K562 (cell line): ENCODE measurements around the gene HDGFL2. TPM values are rescaled to one million over a fixed set of nuclear protein-coding genes. Genes with fewer than 3 reads are reported as not detected.

ENCODE experiments used
- GABPA ChIP-seq: fragments of 200-800 bp; sonication (Bioruptor generic); conservative IDR thresholded peaks from 2 replicates; pipeline ENCODE4 v1.6.1; 2016; ENCODE audit warnings: low read depth, missing genetic modification characterization, missing compliant biosample characterization
- MLLT1 ChIP-seq, 2 experiments: fragments of 450-650 bp; IDR thresholded peaks; 2 replicates each; pipeline ENCODE4 v1.6.1; 2016
- NCOA2 ChIP-seq, 2 experiments: fragments of 450-650 bp; IDR thresholded peaks; 2 replicates each; pipeline ENCODE4 v1.6.1; 2018; ENCODE audit warnings: mild to moderate bottlenecking in 2 of 2, moderate library complexity in 1 of 2; ENCODE audit not compliant: partially characterized antibody in 2 of 2
- NEUROD1 ChIP-seq: fragments of 150-350 bp; IDR thresholded peaks from 2 replicates; pipeline ENCODE4 v1.6.1; 2014; ENCODE audit warnings: borderline replicate concordance, low read length, low read depth; ENCODE audit not compliant: partially characterized antibody
- PML ChIP-seq: IDR thresholded peaks from 2 replicates; pipeline ENCODE4 v1.6.1; 2012; ENCODE audit warnings: low read length, inconsistent platforms
- POLR2A ChIP-seq: fragments of 450-650 bp; conservative IDR thresholded peaks from 2 replicates; pipeline ENCODE4 v1.6.1; 2016
- POLR2H ChIP-seq: IDR thresholded peaks from 2 replicates; pipeline ENCODE4 v1.6.1; 2016; ENCODE audit warnings: missing genetic modification characterization, low read depth, mild to moderate bottlenecking, control low read depth, missing compliant biosample characterization, moderate library complexity
- RBBP5 ChIP-seq: fragments of 200-600 bp; sonication (generic); IDR thresholded peaks from 2 replicates; pipeline ENCODE4 v1.6.1; 2012; ENCODE audit warnings: borderline replicate concordance, mild to moderate bottlenecking, low read length, control low read depth, inconsistent platforms; ENCODE audit not compliant: insufficient read depth, poor library complexity, severe bottlenecking
- RBFOX2 ChIP-seq: fragments of 200-400 bp; formaldehyde crosslinking; IDR thresholded peaks from 2 replicates; pipeline ENCODE4 v1.6.1; 2017; ENCODE audit warnings: low read depth, mild to moderate bottlenecking, low read length, moderate library complexity
- RBM25 ChIP-seq: fragments of 200-400 bp; formaldehyde crosslinking; IDR thresholded peaks from 2 replicates; pipeline ENCODE4 v1.6.1; 2018; ENCODE audit warnings: low read length, low read depth, moderate library complexity; ENCODE audit not compliant: severe bottlenecking
- RCOR1 ChIP-seq, 2 experiments: IDR thresholded peaks; 2 replicates each; pipeline ENCODE4 v1.6.1; 2012; ENCODE audit warnings: low read depth in 2 of 2, low read length in 2 of 2, borderline replicate concordance in 1 of 2, improper control_type of control experiment in 1 of 2
- SP2 ChIP-seq: IDR thresholded peaks from 2 replicates; pipeline ENCODE4 v1.6.1; 2011; ENCODE audit warnings: mild to moderate bottlenecking, low read depth, low read length, moderate library complexity; ENCODE audit not compliant: poor library complexity, severe bottlenecking; ENCODE audit errors: extremely low read depth
- SUPT5H ChIP-seq: fragments of 450-650 bp; IDR thresholded peaks from 2 replicates; pipeline ENCODE4 v1.6.1; 2016
- TBP ChIP-seq: optimal IDR thresholded peaks from 2 replicates; pipeline ENCODE3; 2011; ENCODE audit warnings: low read depth, low read length, improper control_type of control experiment
- ZBTB12 ChIP-seq: fragments of 250-450 bp; sonication (Bioruptor Pico); IDR thresholded peaks from 2 replicates; pipeline ENCODE4 v1.4.0; 2020
- ZNF584 ChIP-seq: fragments of 200-800 bp; sonication (Bioruptor generic); IDR thresholded peaks from 2 replicates; pipeline ENCODE4 v1.6.1; 2016; ENCODE audit warnings: low read depth, mild to moderate bottlenecking, missing genetic modification characterization, missing compliant biosample characterization
- ZZZ3 ChIP-seq: fragments of 450-650 bp; IDR thresholded peaks from 2 replicates; pipeline ENCODE4 v1.6.1; 2016; ENCODE audit warnings: antibody characterized with exemption, mild to moderate bottlenecking, moderate library complexity
- polyA plus RNA-seq, 8 experiments: library from polyadenylated mRNA; depleted of rRNA in 4 of 8; stranded (reverse) in 5 of 8; unstranded in 3 of 8; fragments of >200 nt; fragmentation: Nextera tagmentation in 2 of 8; fragmentation: Illumina TruSeq in 1 of 8; extraction: Ambion mirVana in 2 of 8; extraction: Trizol in 1 of 8; gene quantifications; 2 replicates each; pipeline versions ENCODE4 v1.2.1 to v1.2.3, GENCODE V29; 2011 to 2014; ENCODE audit warnings: inconsistent platforms in 1 of 8, missing spikeins in 1 of 8
- total RNA-seq, 7 experiments: library from RNA; depleted of rRNA in 6 of 7; stranded (reverse); fragments of >200 nt in 6 of 7; fragmentation: Illumina TruSeq in 2 of 7; extraction: Trizol in 2 of 7; gene quantifications; 2 replicates each; pipeline versions ENCODE4 v1.2.1 to v1.2.3, GENCODE V29; 2011 to 2021; ENCODE audit warnings: low replicate concordance in 1 of 7
- TF ChIP-seq, protein P1 (sequence below), 2 experiments: IDR thresholded peaks in 1 of 2; conservative IDR thresholded peaks in 1 of 2; 2 replicates each; pipeline ENCODE4 v1.6.1; 2016; ENCODE audit warnings: low read depth in 2 of 2, mild to moderate bottlenecking in 1 of 2, missing compliant biosample characterization in 1 of 2, missing genetic modification characterization in 1 of 2, moderate library complexity in 1 of 2
- TF ChIP-seq, protein P2 (sequence below), 2 experiments: fragments of 200-800 bp in 1 of 2; sonication (Bioruptor generic) in 1 of 2; sonication (generic) in 1 of 2; formaldehyde crosslinking in 1 of 2; IDR thresholded peaks in 1 of 2; conservative IDR thresholded peaks in 1 of 2; 2 replicates each; pipeline versions ENCODE4 v1.5.0 to v1.6.1; 2016 to 2020; ENCODE audit warnings: missing compliant biosample characterization in 1 of 2, missing genetic modification characterization in 1 of 2, missing genetic modification reagents in 1 of 2

The HDGFL2 gene
- total and polyA plus RNA-seq, 9 of the 15 experiments (the other 6 are each of a cell fraction or from before 2014, with no cell fraction given): 0.13 to 61.7 (median 16.0) TPM

- TF ChIP-seq RBM25: peak; percentile 77
- peak; percentile 73; the same call in 1 of the 2 replicates for TF ChIP-seq SUPT5H
- TF ChIP-seq ZZZ3: no peak
- peak; percentile 99 for TF ChIP-seq NEUROD1
- peak; percentile 93 for TF ChIP-seq GABPA (tag)
- peak; percentile 95 for TF ChIP-seq SP2
- TF ChIP-seq RBFOX2: peak; percentile 52
- no peak for TF ChIP-seq ZNF584 (CRISPR knock-in tag)
- TF ChIP-seq ZBTB12: peak; percentile 65
- TF ChIP-seq, protein P1, sequence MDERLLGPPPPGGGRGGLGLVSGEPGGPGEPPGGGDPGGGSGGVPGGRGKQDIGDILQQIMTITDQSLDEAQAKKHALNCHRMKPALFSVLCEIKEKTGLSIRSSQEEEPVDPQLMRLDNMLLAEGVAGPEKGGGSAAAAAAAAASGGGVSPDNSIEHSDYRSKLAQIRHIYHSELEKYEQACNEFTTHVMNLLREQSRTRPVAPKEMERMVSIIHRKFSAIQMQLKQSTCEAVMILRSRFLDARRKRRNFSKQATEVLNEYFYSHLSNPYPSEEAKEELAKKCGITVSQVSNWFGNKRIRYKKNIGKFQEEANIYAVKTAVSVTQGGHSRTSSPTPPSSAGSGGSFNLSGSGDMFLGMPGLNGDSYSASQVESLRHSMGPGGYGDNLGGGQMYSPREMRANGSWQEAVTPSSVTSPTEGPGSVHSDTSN (CRISPR knock-in tag; IDR thresholded peaks at IDR 0.05; ENCODE audit: low read depth): peak; percentile 99
- TF ChIP-seq, protein P1 (tag; conservative IDR thresholded peaks at IDR 0.05; ENCODE audit: low read depth): peak; percentile 100
- peak; percentile 91 for TF ChIP-seq TBP
- no peak for TF ChIP-seq NCOA2 (IDR thresholded peaks at IDR 0.05; ENCODE audit: partially characterized antibody in 2 of 2)
- TF ChIP-seq POLR2H (tag): peak; percentile 90
- peak; percentile 61; the same call in 1 of the 2 replicates for TF ChIP-seq PML
- 0 out of 4 replicates have a peak, but pooled peaks of 1 of the 2 experiments have one; percentile 9 for TF ChIP-seq RCOR1 (IDR thresholded peaks at IDR 0.05; ENCODE audit: borderline replicate concordance in 1 of 2, low read depth in 2 of 2, low read length in 2 of 2)
- peak; percentile 8 for TF ChIP-seq RBBP5
- TF ChIP-seq POLR2A: peak; percentile 85
- TF ChIP-seq, protein P2, sequence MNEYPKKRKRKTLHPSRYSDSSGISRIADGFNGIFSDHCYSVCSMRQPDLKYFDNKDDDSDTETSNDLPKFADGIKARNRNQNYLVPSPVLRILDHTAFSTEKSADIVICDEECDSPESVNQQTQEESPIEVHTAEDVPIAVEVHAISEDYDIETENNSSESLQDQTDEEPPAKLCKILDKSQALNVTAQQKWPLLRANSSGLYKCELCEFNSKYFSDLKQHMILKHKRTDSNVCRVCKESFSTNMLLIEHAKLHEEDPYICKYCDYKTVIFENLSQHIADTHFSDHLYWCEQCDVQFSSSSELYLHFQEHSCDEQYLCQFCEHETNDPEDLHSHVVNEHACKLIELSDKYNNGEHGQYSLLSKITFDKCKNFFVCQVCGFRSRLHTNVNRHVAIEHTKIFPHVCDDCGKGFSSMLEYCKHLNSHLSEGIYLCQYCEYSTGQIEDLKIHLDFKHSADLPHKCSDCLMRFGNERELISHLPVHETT (CRISPR knock-in tag; conservative IDR thresholded peaks at IDR 0.05 in 1 of 2, IDR thresholded peaks at IDR 0.05 in 1 of 2): 0 out of 4 replicates have a peak, but pooled peaks of 1 of the 2 experiments have one; percentile 32
- TF ChIP-seq MLLT1 (IDR thresholded peaks at IDR 0.05): peak in 1 of 2 experiments; percentile 99; a peak in 2 of 4 replicates
Observed at GRCh38 chr19:4471403-4472173, 509 bp upstream of the HDGFL2 start (continued).
